Endometrial microvascular endothelial cells (primary cell): ENCODE data around the gene CYLD. TPM values are rescaled to one million over a fixed set of nuclear protein-coding genes. Genes with fewer than 3 reads are reported as not detected.

Source experiments
- in situ Hi-C: cut with HindIII; loops from 2 replicates; pipeline ENCODE4 v1.10.0; 2017; ENCODE audit warnings: low sequenced_read_pairs, low pct_unique_long_range_greater_than_20kb; ENCODE audit errors: inconsistent ontology term
- total RNA-seq: library from RNA; depleted of rRNA; stranded (reverse); fragments of >200 nt; gene quantifications from one replicate; pipeline ENCODE4 v1.2.3, GENCODE V29; 2015; ENCODE audit errors: inconsistent ontology term

The CYLD gene
- total RNA-seq, 1 donor from 2014 or later, result 28.4 TPM

DNA sequence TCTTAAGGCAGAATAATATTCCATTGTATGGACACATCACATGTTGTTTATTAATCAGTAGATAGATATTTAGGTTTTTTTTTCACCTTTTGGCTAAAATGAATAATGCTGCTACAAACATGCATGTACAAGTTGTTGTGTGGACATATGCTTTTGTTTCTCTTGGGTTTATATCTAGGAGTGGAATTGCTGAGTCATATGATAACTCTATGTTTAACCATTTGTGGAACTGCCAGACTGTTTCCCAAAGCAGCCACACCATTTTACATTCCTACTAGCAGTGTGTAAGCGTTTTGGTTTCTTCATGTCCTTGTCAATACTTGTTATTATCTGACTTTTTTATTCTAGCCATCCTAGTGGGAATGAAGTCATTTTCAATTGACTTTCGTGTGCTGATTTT lies 21.3 kb downstream of the CYLD start:
- in situ Hi-C loops, result no loop called here

GRCh38 chr16:50765260-50765659 lies 23.4 kb downstream of the CYLD start:
- in situ Hi-C loops, result no loop called here

- in situ Hi-C loops, result no loop called here
Measured at GRCh38 chr16:50765861-50766260, 24.0 kb downstream of the CYLD start.

DNA sequence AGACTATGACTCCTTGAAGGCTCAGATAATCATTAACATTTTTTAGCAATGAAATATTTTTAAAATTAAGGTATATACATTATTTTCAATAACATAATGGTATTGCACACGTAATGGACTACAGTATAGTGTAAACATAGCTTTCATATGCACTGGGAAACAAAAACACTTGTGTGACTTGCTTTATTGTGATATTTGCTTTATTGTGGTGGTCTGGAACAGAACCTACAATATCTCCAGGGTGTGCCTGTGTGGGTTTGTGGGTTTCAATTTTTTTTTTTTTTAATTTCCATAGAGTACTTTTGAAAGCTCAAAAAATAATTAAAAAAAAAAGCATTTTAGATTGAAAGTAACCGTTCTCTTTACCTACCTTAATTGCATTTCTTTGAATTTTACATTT lies 25.3 kb downstream of the CYLD start:
- in situ Hi-C loops, result no loop called here

DNA sequence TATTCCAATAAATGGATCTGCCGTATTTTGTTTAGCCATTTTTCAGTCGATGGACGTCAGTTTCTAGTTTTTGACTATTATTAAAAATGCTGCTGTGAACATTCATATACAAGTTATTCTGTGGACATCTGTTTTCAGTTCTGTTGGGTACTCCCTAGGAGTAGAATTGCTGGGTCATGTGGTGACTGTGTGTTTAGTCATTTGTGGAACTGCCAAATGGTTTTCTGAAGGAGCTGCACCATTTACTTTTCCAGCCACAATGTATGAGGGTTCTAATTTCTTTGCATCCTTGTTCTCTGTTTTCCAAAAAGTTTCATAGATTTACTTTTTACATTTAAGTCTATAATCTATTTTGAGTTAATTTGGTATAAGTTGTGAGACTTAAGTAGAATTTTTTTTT lies 29.5 kb downstream of the CYLD start:
- in situ Hi-C loops, result no loop called here

DNA sequence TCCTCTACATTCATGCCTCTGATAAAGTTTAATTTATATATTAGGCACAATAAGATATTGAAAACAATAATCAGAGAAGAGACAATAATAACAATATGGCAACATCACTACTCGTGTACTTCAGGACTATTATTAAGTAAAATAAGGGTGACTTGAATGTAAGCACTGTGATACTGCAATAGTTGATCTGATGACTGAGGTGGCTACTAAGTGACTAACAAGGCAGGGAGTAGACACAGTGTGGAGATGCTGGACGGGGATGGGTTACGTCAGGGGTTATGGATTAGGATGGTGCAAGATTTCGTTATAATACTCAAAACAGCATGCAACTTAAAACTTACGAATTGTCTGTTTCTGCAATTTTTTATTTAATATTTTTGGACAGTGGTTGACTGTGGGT lies 32.5 kb downstream of the CYLD start:
- in situ Hi-C loops, result no loop called here

GRCh38 chr16:50774960-50775359 lies 33.1 kb downstream of the CYLD start:
- in situ Hi-C loops, result no loop called here

DNA sequence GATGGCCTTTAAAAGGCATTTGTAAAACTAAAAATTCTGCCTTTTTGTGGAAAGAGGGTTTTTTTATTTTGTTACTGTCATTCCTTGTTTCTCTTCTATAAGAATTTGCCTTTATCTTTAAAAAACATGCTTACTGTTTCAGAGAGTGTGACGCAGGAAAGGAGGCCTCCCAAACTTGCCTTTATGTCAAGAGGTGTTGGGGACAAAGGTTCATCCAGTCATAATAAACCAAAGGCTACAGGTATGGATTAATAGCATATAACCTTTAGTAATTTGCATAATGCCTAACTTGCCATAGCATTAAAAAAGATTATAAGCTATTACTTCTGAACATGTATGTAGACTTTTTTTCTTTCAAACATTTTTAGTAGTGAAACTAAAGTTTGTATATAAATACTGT lies 34.2 kb downstream of the CYLD start:
- in situ Hi-C loops, result no loop called here

GRCh38 chr16:50778284-50779163 lies 36.6 kb downstream of the CYLD start:
- in situ Hi-C loops, result no loop called here

GRCh38 chr16:50781043-50781442 lies 39.2 kb downstream of the CYLD start:
- in situ Hi-C loops, result no loop called here

GRCh38 chr16:50781518-50781917 lies 39.6 kb downstream of the CYLD start:
- in situ Hi-C loops, result no loop called here

DNA sequence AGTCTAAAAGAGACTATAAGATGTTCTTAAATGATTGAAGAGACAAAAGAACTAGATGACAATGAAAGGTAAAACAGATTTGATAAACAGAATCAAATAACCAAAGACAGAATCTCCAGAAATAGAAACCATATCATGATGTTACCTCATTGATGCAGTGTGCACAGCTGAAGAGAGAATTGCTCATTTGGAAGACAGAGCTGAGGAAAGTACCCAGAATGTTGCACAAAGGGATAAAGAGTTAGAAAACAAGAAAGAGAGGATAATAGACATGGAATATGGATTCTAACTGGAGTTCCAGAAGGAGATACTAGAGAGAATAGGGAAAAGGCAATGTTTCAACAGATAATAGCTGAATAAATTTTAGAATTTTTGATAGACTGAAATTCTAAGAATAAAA lies 47.9 kb downstream of the CYLD start:
- in situ Hi-C loops, result no loop called here

- in situ Hi-C loops, result no loop called here
Measured at GRCh38 chr16:50791522-50791921, 49.6 kb downstream of the CYLD start.

- in situ Hi-C loops, result no loop called here
Measured at GRCh38 chr16:50796829-50797228, 54.9 kb downstream of the CYLD start.

- in situ Hi-C loops, result no loop called here
Measured at GRCh38 chr16:50797456-50797855, 55.6 kb downstream of the CYLD start.

- in situ Hi-C loops, result no loop called here
Measured at GRCh38 chr16:50800074-50800473, 58.2 kb downstream of the CYLD start.

GRCh38 chr16:50801036-50801435 lies 59.1 kb downstream of the CYLD start:
- in situ Hi-C loops, result no loop called here

DNA sequence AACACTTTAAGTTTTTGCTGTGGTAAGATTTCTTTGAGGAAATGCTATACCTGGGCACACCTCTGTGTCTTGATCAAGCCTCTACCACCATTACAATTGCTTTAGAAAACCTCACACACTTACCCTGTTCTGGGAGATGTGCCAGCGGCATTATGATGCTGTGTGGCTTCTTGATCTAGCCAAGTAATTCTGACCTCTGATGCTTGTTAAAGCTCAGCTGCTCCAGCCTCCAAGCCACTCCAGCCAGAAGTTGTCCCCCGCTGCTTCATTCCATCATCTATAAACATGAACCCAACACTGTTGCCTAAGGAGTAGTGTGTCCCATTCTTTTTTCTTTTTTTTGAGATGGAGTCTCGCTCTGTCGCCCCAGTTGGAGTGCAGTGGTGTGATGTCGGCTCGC lies 60.1 kb downstream of the CYLD start:
- in situ Hi-C loops, result no loop called here

DNA sequence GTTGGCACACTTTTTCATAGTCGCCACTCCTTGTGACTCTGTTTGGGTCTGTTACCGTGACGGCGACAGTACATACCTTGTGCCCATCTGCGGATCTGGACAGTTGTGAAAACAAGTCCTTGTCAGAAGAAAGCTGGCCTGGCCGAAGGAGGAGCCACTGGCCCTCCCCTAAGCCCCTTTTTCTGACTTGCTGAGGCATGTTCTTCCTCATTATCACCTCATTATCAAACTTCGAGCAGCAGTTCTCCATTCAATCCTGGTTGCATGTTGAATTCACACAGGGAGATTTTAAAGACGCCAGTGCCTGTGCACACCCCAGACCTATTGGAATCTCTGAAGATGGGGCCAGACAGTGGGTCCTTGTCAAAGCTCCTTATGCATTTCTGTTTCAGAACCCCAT lies 61.1 kb downstream of the CYLD start:
- in situ Hi-C loops, result no loop called here

- in situ Hi-C loops, result no loop called here
Measured at GRCh38 chr16:50804290-50804907, 62.5 kb downstream of the CYLD start.
